Memory B cell (primary cell): Measurements from ENCODE around the gene CRMP1.

Experiments
- ATAC-seq: fragments of 150-1000 bp; cut with Tn5 transposase; 2 replicates; pipeline ENCODE4 v1.10.0; 2021; ENCODE audit warnings: low read depth, mild to moderate bottlenecking, moderate library complexity
- DNase-seq, 2 donors: peaks; one replicate each; pipeline ENCODE4 v3.0.0; 2022; ENCODE audit warnings: low spot score in 2 of 2
- H3K27ac Mint-ChIP-seq: one replicate; pipeline ENCODE4 v1.8.0; 2022; ENCODE audit warnings: mild to moderate bottlenecking, moderate library complexity, mixed read lengths
- H3K27me3 Mint-ChIP-seq: one replicate; pipeline ENCODE4 v1.8.0; 2022; ENCODE audit warnings: mixed read lengths
- H3K36me3 Mint-ChIP-seq: one replicate; pipeline ENCODE4 v1.8.0; 2022; ENCODE audit warnings: mild to moderate bottlenecking, mixed read lengths
- H3K4me1 Mint-ChIP-seq: one replicate; pipeline ENCODE4 v1.8.0; 2022; ENCODE audit warnings: mixed read lengths
- H3K4me3 Mint-ChIP-seq: one replicate; pipeline ENCODE4 v1.8.0; 2022; ENCODE audit warnings: mild to moderate bottlenecking, moderate library complexity, mixed read lengths
- H3K9me3 Mint-ChIP-seq: one replicate; pipeline ENCODE4 v1.8.0; 2022; ENCODE audit warnings: mixed read lengths

CRMP1 gene

GRCh38 chr4:5908876-5909427 is 16.1 kb upstream of the CRMP1 start:
- Mint-ChIP-seq H3K4me1 (no peaks in the 10 kb centered on the region), H3K27me3 (peaks cover 13% of the 10 kb centered on the region), H3K9me3 (peaks cover 14% of the 10 kb centered on the region), H3K4me3 (no peak overlapping the region), H3K36me3 (no peaks in the 10 kb centered on the region), H3K27ac (no peak overlapping the region)
- no peak for ATAC-seq
- no peak for DNase-seq

- H3K9me3 Mint-ChIP-seq: peaks cover 10% of the 10 kb centered on the region
- no peak overlapping the region for H3K27ac Mint-ChIP-seq
- peaks cover 12% of the 10 kb centered on the region for H3K27me3 Mint-ChIP-seq
- ATAC-seq (no peak), DNase-seq (no peak)
- H3K4me1 Mint-ChIP-seq: no peaks in the 10 kb centered on the region
- no peak overlapping the region for H3K4me3 Mint-ChIP-seq
- H3K36me3 Mint-ChIP-seq: no peaks in the 10 kb centered on the region
These were observed 13.3 kb upstream of the CRMP1 start for GRCh38 chr4:5906191-5906590.

- Mint-ChIP-seq H3K36me3 (no peaks in the 10 kb centered on the region), H3K4me3 (no peak overlapping the region), H3K27me3 (peaks cover 12% of the 10 kb centered on the region), H3K27ac (no peak overlapping the region), H3K4me1 (no peaks in the 10 kb centered on the region), H3K9me3 (peaks cover 10% of the 10 kb centered on the region)
- ATAC-seq (no peak), DNase-seq (no peak)
These were observed 12.8 kb upstream of the CRMP1 start for GRCh38 chr4:5905714-5906113.

- H3K27me3 Mint-ChIP-seq: peaks cover 12% of the 10 kb centered on the region
- no peak for ATAC-seq
- H3K36me3 Mint-ChIP-seq: peaks cover 3% of the 10 kb centered on the region
- no peak overlapping the region for H3K4me3 Mint-ChIP-seq
- no peaks in the 10 kb centered on the region for H3K4me1 Mint-ChIP-seq
- DNase-seq: no peak
- peaks cover 6% of the 10 kb centered on the region for H3K9me3 Mint-ChIP-seq
- H3K27ac Mint-ChIP-seq: no peak overlapping the region
These were observed 8.0 kb upstream of the CRMP1 start for GRCh38 chr4:5900844-5901243.

- no peak for ATAC-seq
- Mint-ChIP-seq H3K27me3 (peaks cover 11% of the 10 kb centered on the region), H3K4me1 (no peaks in the 10 kb centered on the region), H3K4me3 (no peak overlapping the region), H3K9me3 (peaks cover 6% of the 10 kb centered on the region), H3K27ac (no peak overlapping the region), H3K36me3 (peaks cover 3% of the 10 kb centered on the region)
- no peak for DNase-seq
These were observed 7.0 kb upstream of the CRMP1 start for GRCh38 chr4:5899881-5900280.

- H3K9me3 Mint-ChIP-seq: peaks cover 6% of the 10 kb centered on the region
These were observed 6.5 kb upstream of the CRMP1 start for GRCh38 chr4:5899396-5899795.

GRCh38 chr4:5897674-5898073 is 4.8 kb upstream of the CRMP1 start:
- peaks cover 4% of the 10 kb centered on the region for H3K9me3 Mint-ChIP-seq
- no peak overlapping the region for H3K4me3 Mint-ChIP-seq
- DNase-seq (no peak), ATAC-seq (no peak)
- H3K4me1 Mint-ChIP-seq: no peaks in the 10 kb centered on the region
- H3K36me3 Mint-ChIP-seq: peaks cover 3% of the 10 kb centered on the region
- H3K27ac Mint-ChIP-seq: no peak overlapping the region
- H3K27me3 Mint-ChIP-seq: peaks cover 13% of the 10 kb centered on the region

More at GRCh38 chr4:5899396-5899795, 6.5 kb upstream of the CRMP1 start:
- ATAC-seq: no peak
- DNase-seq: no peak
- Mint-ChIP-seq H3K36me3 (peaks cover 3% of the 10 kb centered on the region), H3K27ac (no peak overlapping the region), H3K4me1 (no peaks in the 10 kb centered on the region), H3K4me3 (no peak overlapping the region), H3K27me3 (peaks cover 7% of the 10 kb centered on the region)

- no peaks in the 10 kb centered on the region for H3K4me1 Mint-ChIP-seq
- H3K4me3 Mint-ChIP-seq: no peak overlapping the region
- DNase-seq (no peak), ATAC-seq (no peak)
- peaks cover 4% of the 10 kb centered on the region for H3K9me3 Mint-ChIP-seq
- H3K27me3 Mint-ChIP-seq: peaks cover 12% of the 10 kb centered on the region
- peaks cover 3% of the 10 kb centered on the region for H3K36me3 Mint-ChIP-seq
- H3K27ac Mint-ChIP-seq: no peak overlapping the region
These were observed 2.4 kb upstream of the CRMP1 start for GRCh38 chr4:5895287-5895686.

- Mint-ChIP-seq H3K36me3 (peaks cover 3% of the 10 kb centered on the region), H3K4me3 (no peak overlapping the region), H3K27ac (no peak overlapping the region), H3K9me3 (peaks cover 4% of the 10 kb centered on the region), H3K4me1 (no peaks in the 10 kb centered on the region), H3K27me3 (peaks cover 18% of the 10 kb centered on the region)
- no peak for DNase-seq
- ATAC-seq: no peak
These were observed 1.4 kb upstream of the CRMP1 start for GRCh38 chr4:5894266-5894665.

- peaks cover 3% of the 10 kb centered on the region for H3K4me1 Mint-ChIP-seq
- peaks cover 3% of the 10 kb centered on the region for H3K9me3 Mint-ChIP-seq
- ATAC-seq: no peak
- H3K27me3 Mint-ChIP-seq: peaks cover 24% of the 10 kb centered on the region
- no peak for DNase-seq
- no peak overlapping the region for H3K4me3 Mint-ChIP-seq
- no peak overlapping the region for H3K27ac Mint-ChIP-seq
- peaks cover 5% of the 10 kb centered on the region for H3K36me3 Mint-ChIP-seq
These were observed 705 bp upstream of the CRMP1 start for GRCh38 chr4:5893591-5893990.

GRCh38 chr4:5892323-5893003 is 423 bp downstream of the CRMP1 start:
- ATAC-seq (no peak), DNase-seq (no peak)
- H3K27ac Mint-ChIP-seq: no peak overlapping the region
- peaks cover 24% of the 10 kb centered on the region for H3K27me3 Mint-ChIP-seq
- peaks cover 5% of the 10 kb centered on the region for H3K36me3 Mint-ChIP-seq
- peaks cover 3% of the 10 kb centered on the region for H3K9me3 Mint-ChIP-seq
- H3K4me1 Mint-ChIP-seq: peaks cover 3% of the 10 kb centered on the region
- no peak overlapping the region for H3K4me3 Mint-ChIP-seq

GRCh38 chr4:5891563-5892322 is 1.1 kb downstream of the CRMP1 start:
- Mint-ChIP-seq H3K4me3 (no peak overlapping the region), H3K27me3 (peaks cover 20% of the 10 kb centered on the region), H3K27ac (no peak overlapping the region), H3K4me1 (peaks cover 3% of the 10 kb centered on the region), H3K9me3 (peaks cover under 1% of the 10 kb centered on the region), H3K36me3 (peaks cover 3% of the 10 kb centered on the region)
- no peak for DNase-seq
- no peak for ATAC-seq

GRCh38 chr4:5890063-5890727 is 2.7 kb downstream of the CRMP1 start:
- H3K9me3 Mint-ChIP-seq: no peaks in the 10 kb centered on the region
- peaks cover 2% of the 10 kb centered on the region for H3K36me3 Mint-ChIP-seq
- no peak overlapping the region for H3K4me3 Mint-ChIP-seq
- no peak for ATAC-seq
- H3K27me3 Mint-ChIP-seq: peaks cover 25% of the 10 kb centered on the region
- H3K27ac Mint-ChIP-seq: no peak overlapping the region
- peaks cover 3% of the 10 kb centered on the region for H3K4me1 Mint-ChIP-seq
- no peak for DNase-seq
